Karpas-422 (cell line): Measurements from ENCODE around the gene HTR3B. TPM values are rescaled to one million over a fixed set of nuclear protein-coding genes. Genes with fewer than 3 reads are reported as not detected.

ENCODE experiments used
- DNase-seq: peaks from one replicate; pipeline ENCODE4 v3.0.0-alpha.2; 2015
- H2AFZ ChIP-seq: fragments of 200-600 bp; sonication (generic); 2 replicates; pipeline ENCODE4 v1.6.1; 2014; ENCODE audit warnings: antibody characterized with exemption, low read length, mixed read lengths
- H3K27ac ChIP-seq: fragments of 200-600 bp; sonication (generic); 2 replicates; pipeline ENCODE4 v1.5.1; 2014; ENCODE audit warnings: mild to moderate bottlenecking, low read length, moderate library complexity
- H3K27me3 ChIP-seq: fragments of 200-600 bp; sonication (generic); 2 replicates; pipeline ENCODE4 v1.6.1; 2014; ENCODE audit warnings: low read length, mixed read lengths
- H3K36me3 ChIP-seq: fragments of 200-600 bp; sonication (generic); 2 replicates; pipeline ENCODE4 v1.6.1; 2014; ENCODE audit warnings: low read length, mixed read lengths; ENCODE audit not compliant: insufficient read depth
- H3K4me1 ChIP-seq: fragments of 200-600 bp; sonication (generic); 2 replicates; pipeline ENCODE4 v1.6.1; 2014; ENCODE audit warnings: mild to moderate bottlenecking, low read length, mixed read lengths
- H3K4me2 ChIP-seq: fragments of 200-600 bp; sonication (generic); 2 replicates; pipeline ENCODE4 v1.6.1; 2014; ENCODE audit warnings: low read length, low read depth, mild to moderate bottlenecking; ENCODE audit not compliant: poor library complexity, severe bottlenecking
- H3K4me3 ChIP-seq: fragments of 200-600 bp; sonication (generic); 2 replicates; pipeline ENCODE4 v1.5.1; 2014; ENCODE audit warnings: mild to moderate bottlenecking, antibody characterized with exemption, low read length, mixed read lengths
- H3K79me2 ChIP-seq: fragments of 200-600 bp; sonication (generic); 2 replicates; pipeline ENCODE4 v1.6.1; 2014; ENCODE audit warnings: mild to moderate bottlenecking, low read length, mixed read lengths
- H3K9ac ChIP-seq: fragments of 200-600 bp; sonication (generic); 2 replicates; pipeline ENCODE4 v1.6.0; 2014; ENCODE audit warnings: low read length
- H3K9me2 ChIP-seq: fragments of 200-600 bp; sonication (generic), shearing (Covaris generic); replicated peaks from 2 replicates; pipeline ENCODE4 v1.6.0; 2014; ENCODE audit warnings: mild to moderate bottlenecking, low read length, moderate library complexity; ENCODE audit not compliant: insufficient read depth
- H3K9me3 ChIP-seq: fragments of 300-700, 200-600 bp; sonication (generic); 2 replicates; pipeline ENCODE4 v1.6.1; 2014; ENCODE audit warnings: low read length, mixed read lengths
- H4K20me1 ChIP-seq: fragments of 200-600 bp; sonication (generic); 2 replicates; pipeline ENCODE4 v1.6.1; 2014; ENCODE audit warnings: mild to moderate bottlenecking, antibody characterized with exemption, low read length, low read depth; ENCODE audit not compliant: insufficient read depth
- total RNA-seq: library from RNA; depleted of rRNA; stranded (reverse); fragments of >200 nt; shearing (Covaris generic); gene quantifications from 2 replicates; pipeline ENCODE4 v1.2.3, GENCODE V29; 2014; ENCODE audit warnings: low replicate concordance; rRNA removed

HTR3B gene
- total RNA-seq: 2.2 and 2.7 TPM in 2 replicates

DNA sequence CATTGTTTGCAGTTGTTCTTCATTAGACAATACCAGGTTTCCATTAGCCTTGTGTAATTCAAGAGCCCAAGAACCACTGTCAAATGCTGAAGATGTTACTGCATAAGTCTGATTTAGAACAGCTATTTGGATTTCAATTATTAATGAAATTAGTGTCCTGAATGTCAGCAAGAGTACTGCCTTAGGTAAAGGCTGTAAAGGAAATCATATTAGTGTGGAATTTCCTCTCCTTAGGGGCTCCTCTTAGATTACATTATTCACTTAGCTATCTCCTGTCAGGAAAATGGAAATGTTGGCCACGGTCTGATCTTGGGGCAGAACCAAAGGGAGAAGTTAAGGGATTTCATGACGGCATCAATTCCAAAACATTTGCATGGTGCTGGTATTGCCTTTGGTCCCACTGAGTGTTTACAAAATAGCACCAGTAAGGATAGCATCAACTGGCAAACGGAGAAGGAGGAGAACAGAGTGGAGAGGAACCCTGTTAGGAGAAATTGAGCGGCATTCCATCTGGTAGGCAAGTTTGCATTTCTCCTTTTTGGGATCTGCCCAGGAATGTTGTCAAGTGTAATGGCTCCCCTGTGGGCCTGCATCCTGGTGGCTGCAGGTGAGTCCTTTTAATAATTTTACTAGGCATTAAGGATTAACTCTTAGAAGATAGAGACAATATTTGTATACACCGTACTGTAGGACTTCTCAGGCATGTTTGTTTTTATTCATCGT lies at the start of gene HTR3B:
HTR3B (plus strand) TSS at position 418 of the 723 bp plus-strand sequence; CDS start at position 556, 138 bp downstream.
- DNase-seq: no peak
- H3K27ac ChIP-seq: no peak within 1 kb of the TSS
- H3K4me1 ChIP-seq: peaks cover 35% of the 10 kb centered on the region
- no peaks in the 10 kb centered on the region for H3K36me3 ChIP-seq
- no peaks in the 10 kb centered on the region for H3K79me2 ChIP-seq
- no peak within 1 kb of the TSS for H3K4me2 ChIP-seq
- no peak within 1 kb of the TSS for H3K4me3 ChIP-seq
- H4K20me1 ChIP-seq: no peaks in the 10 kb centered on the region
- H3K9me2 ChIP-seq: no peaks in the 10 kb centered on the region
- H3K9ac ChIP-seq: no peak within 1 kb of the TSS
- no peaks in the 10 kb centered on the region for H3K27me3 ChIP-seq
- H2AFZ ChIP-seq: no peak within 1 kb of the TSS
- no peaks in the 10 kb centered on the region for H3K9me3 ChIP-seq

DNA sequence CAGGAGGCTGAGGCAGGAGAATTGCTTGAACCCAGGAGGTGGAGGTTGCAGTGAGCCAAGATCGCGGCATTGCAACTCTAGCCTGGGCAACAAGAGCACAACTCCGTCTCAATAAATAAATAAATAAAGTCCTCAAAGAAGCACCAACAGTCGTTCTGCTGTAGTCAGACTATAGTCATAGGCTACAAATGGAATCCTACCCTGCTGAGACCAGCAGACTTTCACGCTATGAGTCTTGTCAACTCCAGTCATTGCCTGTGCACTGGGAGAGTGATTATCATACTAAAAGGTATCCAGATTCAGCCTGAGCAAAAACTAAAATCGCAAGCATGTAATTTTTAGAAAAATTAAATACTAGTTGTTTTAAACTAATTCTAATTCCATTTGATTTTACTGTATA lies 48.8 kb upstream of the HTR3B start:
- Histone ChIP-seq H3K4me2 (no peak overlapping the region), H3K79me2 (peaks cover 57% of the 10 kb centered on the region), H3K9ac (no peak overlapping the region), H3K4me3 (no peak overlapping the region), H2AFZ (no peak overlapping the region), H3K9me3 (no peaks in the 10 kb centered on the region), H3K4me1 (peaks cover 12% of the 10 kb centered on the region), H4K20me1 (no peaks in the 10 kb centered on the region), H3K9me2 (no peaks in the 10 kb centered on the region), H3K27me3 (no peaks in the 10 kb centered on the region), H3K36me3 (peaks cover under 1% of the 10 kb centered on the region; the same call in 1 of the 2 replicates), H3K27ac (no peak overlapping the region)
- no peak for DNase-seq

DNA sequence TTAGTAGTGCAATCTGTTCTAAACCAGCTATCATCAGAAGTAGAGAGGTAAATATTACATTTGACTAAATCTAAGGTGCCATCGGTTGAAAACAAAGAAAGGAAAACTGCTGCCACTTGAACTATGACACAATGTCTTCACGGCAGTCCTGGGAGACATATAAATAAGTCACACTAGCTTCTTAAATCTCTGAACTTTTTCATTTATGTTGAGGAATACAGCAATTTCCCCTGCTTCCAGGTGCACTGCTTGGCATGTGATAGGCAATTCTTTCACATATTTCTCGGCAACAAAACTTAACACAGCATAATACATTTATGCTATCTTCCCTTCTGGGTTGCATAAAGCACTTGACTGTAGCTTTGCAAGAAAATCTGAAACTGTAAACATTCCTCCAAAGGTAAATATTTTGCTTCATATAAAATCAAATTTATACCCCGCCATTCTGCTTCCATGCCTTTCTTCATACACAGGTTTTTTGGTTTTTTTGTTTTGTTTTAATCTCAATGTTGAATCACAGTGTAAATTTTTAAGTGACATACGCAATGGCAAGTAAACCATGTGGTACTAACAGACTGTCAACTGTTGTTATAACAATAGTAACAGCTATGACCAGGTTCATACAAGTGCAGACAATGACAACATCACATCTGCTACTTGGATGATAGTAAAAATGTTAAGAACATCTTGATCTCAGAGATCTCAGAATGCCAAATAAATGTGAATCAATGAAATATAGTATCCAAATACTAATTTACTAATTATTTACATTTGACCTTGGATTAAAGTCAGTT lies 47.4 kb upstream of the HTR3B start:
- H3K4me2 ChIP-seq: no peak overlapping the region
- H2AFZ ChIP-seq: no peak overlapping the region
- no peaks in the 10 kb centered on the region for H3K9me3 ChIP-seq
- H3K9ac ChIP-seq: no peak overlapping the region
- no peak overlapping the region for H3K4me3 ChIP-seq
- no peaks in the 10 kb centered on the region for H3K36me3 ChIP-seq
- H4K20me1 ChIP-seq: no peaks in the 10 kb centered on the region
- no peaks in the 10 kb centered on the region for H3K27me3 ChIP-seq
- no peaks in the 10 kb centered on the region for H3K9me2 ChIP-seq
- no peak for DNase-seq
- no peak overlapping the region for H3K27ac ChIP-seq
- peaks cover 12% of the 10 kb centered on the region for H3K4me1 ChIP-seq
- peaks cover 70% of the 10 kb centered on the region for H3K79me2 ChIP-seq

DNA sequence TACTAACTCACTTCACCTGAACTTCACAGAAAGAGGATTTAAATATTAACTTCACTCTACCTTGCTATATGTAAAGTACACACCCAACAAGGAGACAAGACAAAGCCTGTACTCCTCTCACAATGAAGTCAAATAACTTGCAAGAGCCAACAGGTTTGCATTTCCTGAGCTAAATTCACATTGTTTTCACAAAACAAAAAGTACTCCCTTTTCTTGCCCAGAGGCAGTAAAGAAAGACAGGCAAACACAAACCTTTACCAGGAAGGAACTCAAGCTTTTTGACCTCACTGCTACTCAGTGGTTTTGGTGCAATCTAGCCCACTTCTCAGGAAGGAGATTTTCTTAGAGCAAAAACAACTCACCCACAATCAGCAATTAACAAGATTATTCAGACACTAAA lies 44.9 kb upstream of the HTR3B start:
- Histone ChIP-seq H3K27ac (peak overlapping the region; percentile 53; the same call in 1 of the 2 replicates), H3K79me2 (peaks cover 84% of the 10 kb centered on the region), H2AFZ (no peak overlapping the region), H4K20me1 (no peaks in the 10 kb centered on the region), H3K4me1 (peaks cover 12% of the 10 kb centered on the region), H3K9me3 (no peaks in the 10 kb centered on the region), H3K4me3 (no peak overlapping the region), H3K4me2 (peak overlapping the region; percentile 7), H3K9me2 (no peaks in the 10 kb centered on the region), H3K36me3 (no peaks in the 10 kb centered on the region), H3K27me3 (no peaks in the 10 kb centered on the region), H3K9ac (no peak overlapping the region)
- DNase-seq: no peak

DNA sequence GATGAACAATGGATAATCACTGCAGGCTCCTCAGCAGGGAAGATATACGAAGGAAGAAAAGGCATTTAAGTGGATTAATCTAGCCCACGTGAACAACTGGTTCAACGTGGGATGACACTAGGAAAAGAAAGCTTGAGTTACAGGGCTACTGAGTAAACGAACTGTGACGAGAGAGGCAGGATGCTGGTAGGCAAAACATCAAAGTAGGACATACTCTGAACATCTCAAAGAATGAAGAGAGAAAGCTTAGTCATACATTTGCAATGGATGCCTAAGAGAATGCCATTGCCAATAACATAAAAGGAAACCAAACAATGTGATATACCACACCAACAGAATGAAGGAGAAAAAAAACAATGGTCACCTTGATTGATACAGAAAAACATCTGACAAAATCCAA lies 42.2 kb upstream of the HTR3B start:
- Histone ChIP-seq H3K9me2 (no peaks in the 10 kb centered on the region), H3K9ac (no peak overlapping the region), H3K79me2 (peaks cover 84% of the 10 kb centered on the region), H3K4me2 (no peak overlapping the region), H3K4me1 (peaks cover 5% of the 10 kb centered on the region), H3K36me3 (no peaks in the 10 kb centered on the region), H3K27ac (no peak overlapping the region), H2AFZ (no peak overlapping the region), H3K4me3 (no peak overlapping the region), H4K20me1 (no peaks in the 10 kb centered on the region), H3K9me3 (no peaks in the 10 kb centered on the region), H3K27me3 (no peaks in the 10 kb centered on the region)
- DNase-seq: no peak

DNA sequence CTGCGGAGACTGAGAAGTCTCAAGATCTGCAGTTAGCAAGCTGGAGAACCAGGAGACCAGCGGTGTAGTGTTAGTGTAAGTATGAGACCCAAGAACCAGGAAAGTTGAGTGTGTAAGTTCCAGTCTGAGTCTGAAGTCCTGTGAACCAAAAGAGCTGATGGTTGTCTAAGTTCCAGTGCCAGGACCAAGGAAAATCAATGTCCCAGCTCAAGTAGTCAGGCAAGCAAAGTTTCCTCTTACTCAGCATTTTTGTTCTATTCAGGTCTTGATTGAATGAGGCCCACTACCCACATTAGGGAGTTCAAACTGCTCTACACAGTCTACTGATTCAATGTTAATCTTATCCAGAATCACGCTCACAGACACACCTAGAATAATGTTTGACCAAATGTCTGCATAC lies 40.2 kb upstream of the HTR3B start:
- Histone ChIP-seq H2AFZ (no peak overlapping the region), H3K4me3 (no peak overlapping the region), H3K9me2 (no peaks in the 10 kb centered on the region), H3K9ac (no peak overlapping the region), H3K4me1 (peaks cover 5% of the 10 kb centered on the region), H4K20me1 (no peaks in the 10 kb centered on the region), H3K4me2 (no peak overlapping the region), H3K36me3 (no peaks in the 10 kb centered on the region), H3K27ac (no peak overlapping the region), H3K27me3 (no peaks in the 10 kb centered on the region), H3K79me2 (peaks cover 66% of the 10 kb centered on the region), H3K9me3 (no peaks in the 10 kb centered on the region)
- DNase-seq: no peak

DNA sequence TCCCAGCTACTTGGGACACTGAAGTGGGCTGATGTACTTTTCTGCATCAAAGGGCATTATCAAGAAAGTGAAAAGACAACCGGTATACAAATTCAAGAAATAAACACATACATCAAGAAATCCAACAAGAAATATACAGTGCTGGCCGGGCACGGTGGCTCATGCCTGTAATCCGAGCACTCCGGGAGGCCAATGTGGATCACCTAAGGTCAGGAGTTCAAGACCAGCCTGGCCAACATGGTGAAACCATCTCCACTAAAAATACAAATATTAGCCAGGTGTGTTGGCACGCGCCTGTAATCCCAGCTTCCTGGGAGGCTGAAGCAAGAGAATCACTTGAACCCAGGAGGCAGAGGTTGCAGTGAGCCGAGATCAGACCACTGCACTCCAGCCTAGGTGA lies 38.7 kb upstream of the HTR3B start:
- DNase-seq: no peak
- Histone ChIP-seq H4K20me1 (no peaks in the 10 kb centered on the region), H2AFZ (no peak overlapping the region)

GRCh38 chr11:113867843-113868503 lies 36.6 kb upstream of the HTR3B start:
- Histone ChIP-seq H3K4me2 (no peak overlapping the region), H3K4me1 (peaks cover 15% of the 10 kb centered on the region), H4K20me1 (no peaks in the 10 kb centered on the region), H3K4me3 (no peak overlapping the region), H3K9me3 (no peaks in the 10 kb centered on the region), H3K27ac (no peak overlapping the region), H3K27me3 (no peaks in the 10 kb centered on the region), H3K9ac (no peak overlapping the region), H3K36me3 (no peaks in the 10 kb centered on the region), H3K9me2 (no peaks in the 10 kb centered on the region), H2AFZ (no peak overlapping the region), H3K79me2 (peaks cover 58% of the 10 kb centered on the region)
- DNase-seq: no peak

More for the DNA sequence above, 38.7 kb upstream of the HTR3B start:
- no peaks in the 10 kb centered on the region for H3K36me3 ChIP-seq
- H3K9ac ChIP-seq: no peak overlapping the region
- no peak overlapping the region for H3K27ac ChIP-seq
- no peaks in the 10 kb centered on the region for H3K9me2 ChIP-seq
- H3K9me3 ChIP-seq: no peaks in the 10 kb centered on the region
- no peaks in the 10 kb centered on the region for H3K27me3 ChIP-seq
- no peak overlapping the region for H3K4me2 ChIP-seq
- no peak overlapping the region for H3K4me3 ChIP-seq
- peaks cover 3% of the 10 kb centered on the region for H3K4me1 ChIP-seq
- H3K79me2 ChIP-seq: peaks cover 63% of the 10 kb centered on the region
